SK-N-SH (cell line): Measurements from ENCODE around the gene CDC25A. TPM values are rescaled to one million over a fixed set of nuclear protein-coding genes. Genes with fewer than 3 reads are reported as not detected.

ENCODE experiments used
- CTCF ChIA-PET: fragments of 300-600, 350-600 bp; formaldehyde crosslinking; extraction: SDS; loops from one replicate; lab custom pipeline; 2021; lab: Yijun Ruan, JAX
- POLR2A ChIA-PET: fragments of 350-600 bp; sonication (Branson Sonifier 250); formaldehyde crosslinking; extraction: SDS; loops from one replicate; lab custom pipeline; 2020; ENCODE audit warnings: antibody characterized with exemption, inconsistent platforms; lab: Yijun Ruan, JAX
- DNase-seq: peaks from one replicate; pipeline ENCODE4 v3.0.0; 2012
- H2AFZ ChIP-seq: fragments of 200-600 bp; sonication (generic); 2 replicates; pipeline ENCODE4 v1.8.1; 2016; ENCODE audit warnings: antibody characterized with exemption, mild to moderate bottlenecking, low read depth
- H3F3A ChIP-seq: fragments of 200-600 bp; sonication (generic); replicated peaks from 2 replicates; pipeline ENCODE3; 2016; ENCODE audit warnings: antibody characterized with exemption, mild to moderate bottlenecking; ENCODE audit not compliant: insufficient read depth
- H3K27ac ChIP-seq, 2 experiments: fragments of 200-500 bp in 1 of 2; fragments of 200-600 bp in 1 of 2; sonication (Bioruptor generic) in 1 of 2; sonication (generic), shearing (Covaris generic) in 1 of 2; 2 replicates each; pipeline versions ENCODE4 v1.5.1 to v1.6.1; 2014 to 2016; ENCODE audit warnings: low read depth in 2 of 2, inconsistent platforms in 1 of 2, low read length in 1 of 2, mild to moderate bottlenecking in 1 of 2, mixed read lengths in 1 of 2
- H3K27me3 ChIP-seq: fragments of 200-600 bp; sonication (generic), shearing (Covaris generic); 2 replicates; pipeline ENCODE4 v1.6.1; 2016; ENCODE audit warnings: mixed run types; ENCODE audit not compliant: insufficient read depth
- H3K36me3 ChIP-seq, 2 experiments: fragments of 200-500 bp in 1 of 2; fragments of 200-600 bp in 1 of 2; sonication (Bioruptor generic) in 1 of 2; sonication (generic) in 1 of 2; replicated peaks in 1 of 2; 2 replicates each; pipeline versions ENCODE3 to v1.5.1; 2014 to 2016; ENCODE audit warnings: low read length in 1 of 2, mild to moderate bottlenecking in 1 of 2; ENCODE audit not compliant: insufficient read depth in 2 of 2, control insufficient read depth in 1 of 2
- H3K4me1 ChIP-seq, 2 experiments: fragments of 200-500 bp in 1 of 2; fragments of 200-600 bp in 1 of 2; sonication (Bioruptor generic) in 1 of 2; sonication (generic), shearing (Covaris generic) in 1 of 2; 2 replicates each; pipeline versions ENCODE4 v1.5.1 to v1.6.1; 2014 to 2016; ENCODE audit warnings: low read depth in 1 of 2, low read length in 1 of 2, mixed run types in 1 of 2; ENCODE audit not compliant: insufficient read depth in 2 of 2, control insufficient read depth in 1 of 2
- H3K4me2 ChIP-seq: fragments of 200-600 bp; sonication (generic), shearing (Covaris generic); 2 replicates; pipeline ENCODE4 v1.6.1; 2017; ENCODE audit warnings: mixed run types
- H3K4me3 ChIP-seq, 2 experiments: fragments of 200-500 bp in 1 of 2; fragments of 200-600 bp in 1 of 2; sonication (Bioruptor generic) in 1 of 2; sonication (generic), shearing (Covaris generic) in 1 of 2; 2 replicates each; pipeline versions ENCODE4 v1.5.1 to v1.8.1; 2014 to 2016; ENCODE audit warnings: low read depth in 2 of 2, inconsistent platforms in 1 of 2, low read length in 1 of 2, mild to moderate bottlenecking in 1 of 2, mixed read lengths in 1 of 2, moderate library complexity in 1 of 2
- H3K79me2 ChIP-seq: fragments of 200-600 bp; sonication (generic); 2 replicates; pipeline ENCODE4 v1.8.1; 2017; ENCODE audit warnings: mild to moderate bottlenecking; ENCODE audit not compliant: insufficient read depth
- H3K9ac ChIP-seq: fragments of 200-600 bp; sonication (generic); 2 replicates; pipeline ENCODE4 v1.6.1; 2017; ENCODE audit warnings: mixed run types
- H3K9me2 ChIP-seq: fragments of 200-600 bp; sonication (generic); 2 replicates; pipeline ENCODE4 v1.6.1; 2017; ENCODE audit warnings: mixed run types
- H3K9me3 ChIP-seq: fragments of 200-600 bp; sonication (generic); 2 replicates; pipeline ENCODE4 v1.6.1; 2017; ENCODE audit warnings: mixed run types, mild to moderate bottlenecking, moderate library complexity
- H4K20me1 ChIP-seq: fragments of 200-600 bp; sonication (generic); 2 replicates; pipeline ENCODE4 v1.6.1; 2017; ENCODE audit warnings: mild to moderate bottlenecking, mixed run types; ENCODE audit not compliant: insufficient read depth
- ELF1 ChIP-seq: IDR thresholded peaks from 2 replicates; pipeline ENCODE4 v1.4.0; 2012
- EZH2phosphoT487 ChIP-seq: fragments of 200-600 bp; sonication (generic); IDR thresholded peaks from 2 replicates; pipeline ENCODE4 v1.6.1; 2017; ENCODE audit warnings: low read depth, mixed run types, mild to moderate bottlenecking, antibody characterized with exemption, moderate library complexity, borderline replicate concordance
- FOSL2 ChIP-seq: IDR thresholded peaks from 2 replicates; pipeline ENCODE4 v1.4.0; 2012; ENCODE audit warnings: low read depth, mild to moderate bottlenecking, moderate library complexity, borderline replicate concordance
- FOXM1 ChIP-seq: IDR thresholded peaks from 2 replicates; pipeline ENCODE4 v1.4.0; 2012; ENCODE audit warnings: low read depth, mild to moderate bottlenecking
- MEF2A ChIP-seq: IDR thresholded peaks from 2 replicates; pipeline ENCODE4 v1.4.0; 2012; ENCODE audit warnings: low read depth, borderline replicate concordance
- MXI1 ChIP-seq: IDR thresholded peaks from 2 replicates; pipeline ENCODE4 v1.6.1; 2012; ENCODE audit warnings: mild to moderate bottlenecking, low read depth, low read length, improper control_type of control experiment
- NRF1 ChIP-seq: IDR thresholded peaks from 2 replicates; pipeline ENCODE4 v1.6.1; 2012; ENCODE audit warnings: low read depth, mild to moderate bottlenecking, low read length
- RCOR1 ChIP-seq: fragments of 150-350 bp; IDR thresholded peaks from 2 replicates; pipeline ENCODE4 v1.6.1; 2017; ENCODE audit warnings: antibody characterized with exemption, low read length
- RXRA ChIP-seq: IDR thresholded peaks from 2 replicates; pipeline ENCODE4 v1.4.0; 2012; ENCODE audit warnings: low read depth, mild to moderate bottlenecking, borderline replicate concordance
- TCF12 ChIP-seq: IDR thresholded peaks from 2 replicates; pipeline ENCODE4 v1.4.0; 2012
- TEAD4 ChIP-seq: IDR thresholded peaks from 2 replicates; pipeline ENCODE4 v1.4.0; 2012; ENCODE audit warnings: mild to moderate bottlenecking, borderline replicate concordance; ENCODE audit not compliant: insufficient read depth
- YY1 ChIP-seq: IDR thresholded peaks from 2 replicates; pipeline ENCODE4 v1.4.0; 2012; ENCODE audit warnings: low read depth, mild to moderate bottlenecking
- ZBTB33 ChIP-seq: IDR thresholded peaks from 2 replicates; pipeline ENCODE4 v1.4.0; 2012; ENCODE audit warnings: low read depth, borderline replicate concordance
- WGBS: methylation state at CpG from one replicate; pipeline ENCODE4 v1.1.6; 2017; ENCODE audit warnings: low lambda C conversion rate; 5-methylcytosine and 5-hydroxymethylcytosine counted together
- polyA plus RNA-seq, 3 experiments: library from polyadenylated mRNA; depleted of rRNA; stranded (reverse); fragments of >200 nt; gene quantifications; 2 replicates each; pipeline ENCODE4 v1.2.3, GENCODE V29; 2012
- TF ChIP-seq, protein P1 (sequence below): IDR thresholded peaks from 2 replicates; pipeline ENCODE4; 2012
- TF ChIP-seq, protein P2 (sequence below): IDR thresholded peaks from 2 replicates; pipeline ENCODE4 v1.6.1; 2012; ENCODE audit warnings: mild to moderate bottlenecking, low read depth, low read length, moderate library complexity
- TF ChIP-seq, protein P3 (sequence below): fragments of 150-350 bp; IDR thresholded peaks from 2 replicates; pipeline ENCODE4 v1.6.1; 2017; ENCODE audit warnings: antibody characterized with exemption, low read length, low read depth, borderline replicate concordance
- TF ChIP-seq, protein P4 (sequence below): IDR thresholded peaks from 2 replicates; pipeline ENCODE4 v1.4.0; 2012; ENCODE audit warnings: low read depth, borderline replicate concordance
- TF ChIP-seq, protein P5 (sequence below): IDR thresholded peaks from 2 replicates; pipeline ENCODE4 v1.4.0; 2012; ENCODE audit warnings: low read depth

CDC25A gene
- polyA plus RNA-seq, 1 of the 3 experiments (the other 2 are of a cell fraction): 3.3 TPM

DNA sequence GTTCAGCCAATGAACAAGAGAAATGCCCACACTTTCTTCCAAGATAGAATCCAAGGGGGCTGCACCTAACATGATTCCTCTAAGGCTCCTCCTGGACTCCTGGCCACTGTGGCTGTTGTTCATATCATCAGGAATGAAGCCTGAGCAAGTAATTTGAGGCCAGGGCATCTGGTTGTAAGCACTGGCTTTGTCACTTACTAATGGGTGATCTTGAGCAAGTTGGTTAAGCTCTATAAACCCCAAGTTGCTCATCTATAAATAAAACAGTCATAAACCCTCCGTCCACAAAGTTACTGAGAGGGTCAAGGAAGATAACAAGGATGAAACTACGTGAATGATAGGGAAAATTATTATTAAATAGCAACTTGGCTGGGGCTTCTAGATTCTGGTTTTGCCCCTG, 58.3 kb downstream of the CDC25A start:
- no peak for TF ChIP-seq MEF2A
- TF ChIP-seq ELF1: no peak
- no peak for TF ChIP-seq RCOR1
- no peak for TF ChIP-seq FOXM1
- TF ChIP-seq, protein P1, sequence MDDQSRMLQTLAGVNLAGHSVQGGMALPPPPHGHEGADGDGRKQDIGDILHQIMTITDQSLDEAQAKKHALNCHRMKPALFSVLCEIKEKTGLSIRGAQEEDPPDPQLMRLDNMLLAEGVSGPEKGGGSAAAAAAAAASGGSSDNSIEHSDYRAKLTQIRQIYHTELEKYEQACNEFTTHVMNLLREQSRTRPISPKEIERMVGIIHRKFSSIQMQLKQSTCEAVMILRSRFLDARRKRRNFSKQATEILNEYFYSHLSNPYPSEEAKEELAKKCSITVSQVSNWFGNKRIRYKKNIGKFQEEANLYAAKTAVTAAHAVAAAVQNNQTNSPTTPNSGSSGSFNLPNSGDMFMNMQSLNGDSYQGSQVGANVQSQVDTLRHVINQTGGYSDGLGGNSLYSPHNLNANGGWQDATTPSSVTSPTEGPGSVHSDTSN: no peak
- no peak for TF ChIP-seq TEAD4
- TF ChIP-seq, protein P2, sequence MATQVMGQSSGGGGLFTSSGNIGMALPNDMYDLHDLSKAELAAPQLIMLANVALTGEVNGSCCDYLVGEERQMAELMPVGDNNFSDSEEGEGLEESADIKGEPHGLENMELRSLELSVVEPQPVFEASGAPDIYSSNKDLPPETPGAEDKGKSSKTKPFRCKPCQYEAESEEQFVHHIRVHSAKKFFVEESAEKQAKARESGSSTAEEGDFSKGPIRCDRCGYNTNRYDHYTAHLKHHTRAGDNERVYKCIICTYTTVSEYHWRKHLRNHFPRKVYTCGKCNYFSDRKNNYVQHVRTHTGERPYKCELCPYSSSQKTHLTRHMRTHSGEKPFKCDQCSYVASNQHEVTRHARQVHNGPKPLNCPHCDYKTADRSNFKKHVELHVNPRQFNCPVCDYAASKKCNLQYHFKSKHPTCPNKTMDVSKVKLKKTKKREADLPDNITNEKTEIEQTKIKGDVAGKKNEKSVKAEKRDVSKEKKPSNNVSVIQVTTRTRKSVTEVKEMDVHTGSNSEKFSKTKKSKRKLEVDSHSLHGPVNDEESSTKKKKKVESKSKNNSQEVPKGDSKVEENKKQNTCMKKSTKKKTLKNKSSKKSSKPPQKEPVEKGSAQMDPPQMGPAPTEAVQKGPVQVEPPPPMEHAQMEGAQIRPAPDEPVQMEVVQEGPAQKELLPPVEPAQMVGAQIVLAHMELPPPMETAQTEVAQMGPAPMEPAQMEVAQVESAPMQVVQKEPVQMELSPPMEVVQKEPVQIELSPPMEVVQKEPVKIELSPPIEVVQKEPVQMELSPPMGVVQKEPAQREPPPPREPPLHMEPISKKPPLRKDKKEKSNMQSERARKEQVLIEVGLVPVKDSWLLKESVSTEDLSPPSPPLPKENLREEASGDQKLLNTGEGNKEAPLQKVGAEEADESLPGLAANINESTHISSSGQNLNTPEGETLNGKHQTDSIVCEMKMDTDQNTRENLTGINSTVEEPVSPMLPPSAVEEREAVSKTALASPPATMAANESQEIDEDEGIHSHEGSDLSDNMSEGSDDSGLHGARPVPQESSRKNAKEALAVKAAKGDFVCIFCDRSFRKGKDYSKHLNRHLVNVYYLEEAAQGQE: no peak
- no peak for TF ChIP-seq NRF1
- no peak for TF ChIP-seq EZH2phosphoT487
- TF ChIP-seq, protein P3, sequence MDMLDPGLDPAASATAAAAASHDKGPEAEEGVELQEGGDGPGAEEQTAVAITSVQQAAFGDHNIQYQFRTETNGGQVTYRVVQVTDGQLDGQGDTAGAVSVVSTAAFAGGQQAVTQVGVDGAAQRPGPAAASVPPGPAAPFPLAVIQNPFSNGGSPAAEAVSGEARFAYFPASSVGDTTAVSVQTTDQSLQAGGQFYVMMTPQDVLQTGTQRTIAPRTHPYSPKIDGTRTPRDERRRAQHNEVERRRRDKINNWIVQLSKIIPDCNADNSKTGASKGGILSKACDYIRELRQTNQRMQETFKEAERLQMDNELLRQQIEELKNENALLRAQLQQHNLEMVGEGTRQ: no peak
- TF ChIP-seq, protein P4, sequence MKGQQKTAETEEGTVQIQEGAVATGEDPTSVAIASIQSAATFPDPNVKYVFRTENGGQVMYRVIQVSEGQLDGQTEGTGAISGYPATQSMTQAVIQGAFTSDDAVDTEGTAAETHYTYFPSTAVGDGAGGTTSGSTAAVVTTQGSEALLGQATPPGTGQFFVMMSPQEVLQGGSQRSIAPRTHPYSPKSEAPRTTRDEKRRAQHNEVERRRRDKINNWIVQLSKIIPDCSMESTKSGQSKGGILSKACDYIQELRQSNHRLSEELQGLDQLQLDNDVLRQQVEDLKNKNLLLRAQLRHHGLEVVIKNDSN: no peak
- no peak for TF ChIP-seq FOSL2
- TF ChIP-seq RXRA: no peak
- TF ChIP-seq, protein P5, sequence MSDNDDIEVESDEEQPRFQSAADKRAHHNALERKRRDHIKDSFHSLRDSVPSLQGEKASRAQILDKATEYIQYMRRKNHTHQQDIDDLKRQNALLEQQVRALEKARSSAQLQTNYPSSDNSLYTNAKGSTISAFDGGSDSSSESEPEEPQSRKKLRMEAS: no peak
- TF ChIP-seq YY1: no peak
- TF ChIP-seq MXI1: no peak
- no peak for TF ChIP-seq ZBTB33
- no peak for TF ChIP-seq TCF12
- H3K4me3 ChIP-seq: no peak overlapping the region
- no peaks in the 10 kb centered on the region for H3K27me3 ChIP-seq
- no peak overlapping the region for H3K4me2 ChIP-seq
- no peak overlapping the region for H3K27ac ChIP-seq
- ChIA-PET POLR2A (no interaction called here), CTCF (interaction anchor here (0.6 to 1.6 kb wide), 3 partner anchors 10 to 594 kb away, joined by 3 to 5 read pairs (median 4); no protein-coding TSS in a partner anchor)
- no peaks in the 10 kb centered on the region for H3K79me2 ChIP-seq
- no peaks in the 10 kb centered on the region for H3K9me3 ChIP-seq
- no peaks in the 10 kb centered on the region for H3K36me3 ChIP-seq
- no peaks in the 10 kb centered on the region for H4K20me1 ChIP-seq
- no peak for DNase-seq
- H3K9ac ChIP-seq: no peak overlapping the region
- H3F3A ChIP-seq: no peaks in the 10 kb centered on the region
- 0 out of 2 replicates have a peak overlapping the region, but pooled peaks have one; percentile 7 for H2AFZ ChIP-seq
- H3K4me1 ChIP-seq: peaks cover 0 to 3% of the 10 kb centered on the region in 2 experiments; a peak in 1 of 4 replicates
- no peaks in the 10 kb centered on the region for H3K9me2 ChIP-seq
- WGBS: 75% methylated on average over 2 of the region's 2 CpGs
